HG03558 (cell line): ENCODE results near the gene COL5A1.

Source experiments
- ATAC-seq: cut with Tn5 transposase; IDR thresholded peaks from one replicate; pipeline ENCODE4 v1.9.1; 2021; ENCODE audit warnings: moderate number of reproducible peaks; ENCODE audit not compliant: unreplicated experiment; ENCODE audit errors: extremely low read depth

Gene COL5A1

GRCh38 chr9:134606951-134607731 is 34.5 kb upstream of the COL5A1 start:
- no peak for ATAC-seq

- no peak for ATAC-seq
Measured at GRCh38 chr9:134607971-134608370, 33.6 kb upstream of the COL5A1 start.

- ATAC-seq = no peak
Measured at GRCh38 chr9:134611046-134611445, 30.6 kb upstream of the COL5A1 start.

GRCh38 chr9:134612309-134612708 is 29.3 kb upstream of the COL5A1 start:
- no peak for ATAC-seq

GRCh38 chr9:134612715-134613114 is 28.9 kb upstream of the COL5A1 start:
- no peak for ATAC-seq

GRCh38 chr9:134614256-134614655 is 27.3 kb upstream of the COL5A1 start:
- ATAC-seq = no peak

- ATAC-seq = no peak
Measured at GRCh38 chr9:134616341-134616740, 25.3 kb upstream of the COL5A1 start.

GRCh38 chr9:134617246-134617645 is 24.4 kb upstream of the COL5A1 start:
- ATAC-seq = no peak

- no peak for ATAC-seq
Measured at GRCh38 chr9:134617836-134618162, 23.8 kb upstream of the COL5A1 start.

GRCh38 chr9:134618163-134618832 is 23.3 kb upstream of the COL5A1 start:
- no peak for ATAC-seq

- no peak for ATAC-seq
Measured at GRCh38 chr9:134618833-134619447, 22.7 kb upstream of the COL5A1 start.

- no peak for ATAC-seq
Measured at GRCh38 chr9:134619448-134619982, 22.1 kb upstream of the COL5A1 start.

- ATAC-seq = no peak
Measured at GRCh38 chr9:134619983-134620661, 21.5 kb upstream of the COL5A1 start.

GRCh38 chr9:134620751-134621557 is 20.6 kb upstream of the COL5A1 start:
- no peak for ATAC-seq

- no peak for ATAC-seq
Measured at GRCh38 chr9:134621558-134622110, 20.0 kb upstream of the COL5A1 start.

GRCh38 chr9:134622896-134623257 is 18.7 kb upstream of the COL5A1 start:
- no peak for ATAC-seq

GRCh38 chr9:134623258-134624066 is 18.1 kb upstream of the COL5A1 start:
- no peak for ATAC-seq

- ATAC-seq = no peak
Measured at GRCh38 chr9:134624137-134624591, 17.4 kb upstream of the COL5A1 start.
